ENCODE data around the gene DPP10.
A peak's percentile ranks its signal among the peaks of the same experiment; 100 is the strongest.
"Not testable (repeated sequence)": the region's sequence is repeated elsewhere in the genome, so short reads cannot be mapped to it uniquely, and the experiment has no call there.

The DPP10 gene

GRCh38 chr2:115086051-115086620, 643.7 kb downstream of the DPP10 start:
- not testable (repeated sequence) for H3K27me3 ChIP-seq (ENCODE audit: low read depth, low read length); H3K9me3 ChIP-seq (ENCODE audit: control insufficient read depth in 1 of 2, low read length in 2 of 2); H3K4me3 ChIP-seq (ENCODE audit: low read depth in 1 of 2, low read length in 2 of 2); H3K36me3 ChIP-seq (ENCODE audit: control insufficient read depth in 1 of 2, insufficient read depth in 2 of 2, low read length in 2 of 2); H3K27ac ChIP-seq (ENCODE audit: low read length); H3K4me1 ChIP-seq (ENCODE audit: control insufficient read depth in 1 of 2, insufficient read depth in 2 of 2, low read length in 2 of 2)

DNA sequence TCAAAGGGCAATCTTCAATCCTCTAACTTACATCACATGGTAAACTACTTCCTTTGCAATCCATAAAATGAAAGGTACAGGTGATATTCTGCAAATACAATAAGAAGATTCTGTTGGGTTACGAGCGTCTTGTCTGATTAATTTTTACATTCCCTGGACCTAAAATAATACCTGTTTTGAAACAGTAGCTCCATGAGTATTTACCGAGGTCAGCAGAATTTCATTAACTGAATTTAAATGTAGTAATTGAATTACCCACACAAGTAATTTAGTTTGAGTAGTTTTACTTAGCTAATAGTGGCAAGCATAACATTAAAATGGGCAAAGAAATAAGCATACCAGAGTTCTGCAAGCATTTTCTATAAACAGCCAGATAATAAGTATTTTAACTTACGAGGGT, 652.0 kb downstream of the DPP10 start:
- no peaks in the 10 kb centered on the region for H3K36me3 ChIP-seq (ENCODE audit: control insufficient read depth in 1 of 2, insufficient read depth in 2 of 2, low read length in 2 of 2)
- H3K27ac ChIP-seq (ENCODE audit: low read length): no peak overlapping the region
- H3K4me1 ChIP-seq (ENCODE audit: control insufficient read depth in 1 of 2, insufficient read depth in 2 of 2, low read length in 2 of 2): no peaks in the 10 kb centered on the region
- H3K27me3 ChIP-seq (ENCODE audit: low read depth, low read length): no peaks in the 10 kb centered on the region
- H3K9me3 ChIP-seq (ENCODE audit: control insufficient read depth in 1 of 2, low read length in 2 of 2): peaks cover 0 to 11% of the 10 kb centered on the region in 2 donors
- H3K4me3 ChIP-seq (ENCODE audit: low read depth in 1 of 2, low read length in 2 of 2): no peak overlapping the region

DNA sequence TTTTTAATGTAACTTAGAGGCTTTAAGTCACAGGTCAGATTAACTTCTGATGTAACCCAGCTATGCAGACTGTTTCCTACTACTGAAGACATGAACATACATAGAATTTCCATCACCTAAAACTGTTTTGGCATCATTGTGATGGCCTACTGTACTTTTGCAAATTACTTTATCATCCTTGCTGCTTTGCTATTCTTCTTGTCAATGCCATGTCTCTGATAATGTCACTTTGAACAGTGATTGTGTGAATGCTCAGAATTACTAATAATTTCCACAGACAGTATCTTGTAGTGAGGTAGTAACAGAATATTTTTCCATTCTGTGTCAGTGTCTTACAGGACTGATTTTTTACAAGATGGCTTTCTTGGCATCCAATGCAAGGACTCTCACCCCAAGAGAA, 663.5 kb downstream of the DPP10 start:
- Histone ChIP-seq H3K27ac (ENCODE audit: low read length) (no peak overlapping the region), H3K9me3 (ENCODE audit: control insufficient read depth in 1 of 2, low read length in 2 of 2) (peaks cover 0 to 10% of the 10 kb centered on the region in 2 donors), H3K4me1 (ENCODE audit: control insufficient read depth in 1 of 2, insufficient read depth in 2 of 2, low read length in 2 of 2) (no peaks in the 10 kb centered on the region), H3K4me3 (ENCODE audit: low read depth in 1 of 2, low read length in 2 of 2) (no peak overlapping the region), H3K27me3 (ENCODE audit: low read depth, low read length) (no peaks in the 10 kb centered on the region), H3K36me3 (ENCODE audit: control insufficient read depth in 1 of 2, insufficient read depth in 2 of 2, low read length in 2 of 2) (no peaks in the 10 kb centered on the region)

DNA sequence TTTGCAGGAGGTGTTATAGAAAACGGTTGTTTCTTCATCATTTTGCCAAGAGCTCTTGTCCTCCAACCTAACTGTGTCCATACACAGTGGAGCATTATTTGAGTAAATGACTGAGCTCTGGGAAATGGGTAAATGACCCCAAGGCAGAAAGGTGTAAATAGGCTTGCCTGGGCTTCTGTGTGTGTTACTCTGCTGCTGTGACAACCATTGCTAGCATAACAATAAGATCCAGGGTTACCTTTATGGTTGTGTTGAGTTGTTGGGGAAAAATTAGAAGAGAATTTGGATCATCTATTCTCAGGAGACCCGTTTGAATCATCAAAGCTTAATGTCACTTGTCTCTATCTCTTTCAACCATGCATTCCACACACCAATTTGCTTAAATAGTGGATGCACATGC, 672.7 kb downstream of the DPP10 start:
- H3K27ac ChIP-seq (ENCODE audit: low read length): no peak overlapping the region
- no peaks in the 10 kb centered on the region for H3K4me1 ChIP-seq (ENCODE audit: control insufficient read depth in 1 of 2, insufficient read depth in 2 of 2, low read length in 2 of 2)
- H3K27me3 ChIP-seq (ENCODE audit: low read depth, low read length): no peaks in the 10 kb centered on the region
- H3K4me3 ChIP-seq (ENCODE audit: low read depth in 1 of 2, low read length in 2 of 2): no peak overlapping the region
- peaks cover 0 to 4% of the 10 kb centered on the region in 2 donors for H3K9me3 ChIP-seq (ENCODE audit: control insufficient read depth in 1 of 2, low read length in 2 of 2)
- H3K36me3 ChIP-seq (ENCODE audit: control insufficient read depth in 1 of 2, insufficient read depth in 2 of 2, low read length in 2 of 2): no peaks in the 10 kb centered on the region

DNA sequence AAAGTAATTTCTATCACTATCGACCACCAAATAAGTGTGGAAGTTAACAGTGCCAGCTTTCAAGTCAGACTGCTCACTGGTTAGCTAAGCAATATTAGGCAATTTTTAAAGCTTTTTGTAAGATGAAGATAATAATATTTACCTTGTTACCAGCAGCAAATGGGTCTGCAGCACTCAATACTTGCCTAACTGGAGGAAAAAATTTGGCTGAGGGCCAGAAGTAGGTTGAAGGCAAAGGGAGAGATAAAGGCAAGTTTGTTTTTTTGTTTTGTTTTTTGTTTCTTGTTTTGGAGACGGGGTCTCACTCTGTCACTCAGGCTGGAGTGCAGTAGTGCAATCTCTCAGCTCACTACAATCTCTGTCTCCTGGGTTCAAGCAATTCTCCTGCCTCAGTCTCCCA, 675.9 kb downstream of the DPP10 start:
- Histone ChIP-seq H3K9me3 (ENCODE audit: control insufficient read depth in 1 of 2, low read length in 2 of 2) (peaks cover 0 to 4% of the 10 kb centered on the region in 2 donors), H3K27me3 (ENCODE audit: low read depth, low read length) (no peaks in the 10 kb centered on the region), H3K36me3 (ENCODE audit: control insufficient read depth in 1 of 2, insufficient read depth in 2 of 2, low read length in 2 of 2) (no peaks in the 10 kb centered on the region), H3K27ac (ENCODE audit: low read length) (no peak overlapping the region), H3K4me3 (ENCODE audit: low read depth in 1 of 2, low read length in 2 of 2) (no peak overlapping the region), H3K4me1 (ENCODE audit: control insufficient read depth in 1 of 2, insufficient read depth in 2 of 2, low read length in 2 of 2) (no peaks in the 10 kb centered on the region)

- Histone ChIP-seq H3K4me1 (ENCODE audit: control insufficient read depth in 1 of 2, insufficient read depth in 2 of 2, low read length in 2 of 2) (no peaks in the 10 kb centered on the region), H3K9me3 (ENCODE audit: control insufficient read depth in 1 of 2, low read length in 2 of 2) (peaks cover 0 to 4% of the 10 kb centered on the region in 2 donors), H3K36me3 (ENCODE audit: control insufficient read depth in 1 of 2, insufficient read depth in 2 of 2, low read length in 2 of 2) (no peaks in the 10 kb centered on the region), H3K27me3 (ENCODE audit: low read depth, low read length) (no peaks in the 10 kb centered on the region), H3K27ac (ENCODE audit: low read length) (no peak overlapping the region), H3K4me3 (ENCODE audit: low read depth in 1 of 2, low read length in 2 of 2) (no peak overlapping the region)
These were observed 676.6 kb downstream of the DPP10 start for GRCh38 chr2:115119086-115119485.

GRCh38 chr2:115122701-115123100, 680.3 kb downstream of the DPP10 start:
- Histone ChIP-seq H3K4me1 (ENCODE audit: control insufficient read depth in 1 of 2, insufficient read depth in 2 of 2, low read length in 2 of 2) (no peaks in the 10 kb centered on the region), H3K27me3 (ENCODE audit: low read depth, low read length) (no peaks in the 10 kb centered on the region)

DNA sequence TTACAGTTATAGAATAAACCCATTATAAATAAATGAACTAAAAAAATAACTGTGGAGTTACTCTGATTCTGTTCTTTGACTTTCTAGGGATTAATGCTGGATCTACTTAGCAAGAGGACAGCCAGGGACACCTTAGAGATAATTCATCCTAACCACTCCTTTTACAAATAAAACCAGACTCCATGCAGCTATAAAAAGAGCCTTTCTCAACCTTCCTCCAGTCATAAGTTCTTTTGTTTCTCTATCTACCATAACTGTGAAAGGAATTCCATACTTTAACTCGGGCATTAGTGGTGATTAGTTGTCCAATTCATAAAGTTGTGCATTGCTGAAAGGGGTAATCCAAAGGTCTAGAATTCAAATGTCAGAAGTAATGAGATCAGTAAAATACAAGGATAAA, 682.4 kb downstream of the DPP10 start:
- H3K4me3 ChIP-seq (ENCODE audit: low read depth in 1 of 2, low read length in 2 of 2): no peak overlapping the region
- H3K27ac ChIP-seq (ENCODE audit: low read length): no peak overlapping the region
- no peaks in the 10 kb centered on the region for H3K36me3 ChIP-seq (ENCODE audit: control insufficient read depth in 1 of 2, insufficient read depth in 2 of 2, low read length in 2 of 2)
- no peaks in the 10 kb centered on the region for H3K27me3 ChIP-seq (ENCODE audit: low read depth, low read length)
- no peaks in the 10 kb centered on the region for H3K9me3 ChIP-seq (ENCODE audit: control insufficient read depth in 1 of 2, low read length in 2 of 2)
- no peaks in the 10 kb centered on the region for H3K4me1 ChIP-seq (ENCODE audit: control insufficient read depth in 1 of 2, insufficient read depth in 2 of 2, low read length in 2 of 2)

More at GRCh38 chr2:115122701-115123100, 680.3 kb downstream of the DPP10 start:
- Histone ChIP-seq H3K27ac (ENCODE audit: low read length) (no peak overlapping the region), H3K4me3 (ENCODE audit: low read depth in 1 of 2, low read length in 2 of 2) (no peak overlapping the region), H3K9me3 (ENCODE audit: control insufficient read depth in 1 of 2, low read length in 2 of 2) (peaks cover 0 to 4% of the 10 kb centered on the region in 2 donors), H3K36me3 (ENCODE audit: control insufficient read depth in 1 of 2, insufficient read depth in 2 of 2, low read length in 2 of 2) (no peaks in the 10 kb centered on the region)

DNA sequence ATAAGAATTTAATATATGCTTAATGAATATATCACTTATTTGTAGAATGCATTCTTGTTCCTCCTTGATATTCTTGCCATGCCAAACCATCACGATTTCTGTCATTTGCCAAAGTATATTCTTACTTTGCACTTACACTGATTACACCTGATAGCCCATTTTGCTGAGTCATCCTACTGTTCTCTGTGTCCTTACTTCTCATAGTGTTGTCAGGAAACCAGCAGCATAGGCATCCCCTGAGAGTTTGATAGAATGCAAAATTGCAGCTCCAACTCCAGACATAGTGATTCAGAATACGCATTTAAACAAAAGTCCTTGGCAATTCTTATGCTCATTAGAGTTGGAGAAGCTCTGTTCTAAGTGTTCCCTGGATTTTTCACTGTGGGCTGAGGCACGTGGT, 687.1 kb downstream of the DPP10 start:
- Histone ChIP-seq H3K9me3 (ENCODE audit: control insufficient read depth in 1 of 2, low read length in 2 of 2) (no peaks in the 10 kb centered on the region), H3K4me3 (ENCODE audit: low read depth in 1 of 2, low read length in 2 of 2) (no peak overlapping the region), H3K27me3 (ENCODE audit: low read depth, low read length) (no peaks in the 10 kb centered on the region), H3K4me1 (ENCODE audit: control insufficient read depth in 1 of 2, insufficient read depth in 2 of 2, low read length in 2 of 2) (no peaks in the 10 kb centered on the region), H3K36me3 (ENCODE audit: control insufficient read depth in 1 of 2, insufficient read depth in 2 of 2, low read length in 2 of 2) (no peaks in the 10 kb centered on the region), H3K27ac (ENCODE audit: low read length) (no peak overlapping the region)

DNA sequence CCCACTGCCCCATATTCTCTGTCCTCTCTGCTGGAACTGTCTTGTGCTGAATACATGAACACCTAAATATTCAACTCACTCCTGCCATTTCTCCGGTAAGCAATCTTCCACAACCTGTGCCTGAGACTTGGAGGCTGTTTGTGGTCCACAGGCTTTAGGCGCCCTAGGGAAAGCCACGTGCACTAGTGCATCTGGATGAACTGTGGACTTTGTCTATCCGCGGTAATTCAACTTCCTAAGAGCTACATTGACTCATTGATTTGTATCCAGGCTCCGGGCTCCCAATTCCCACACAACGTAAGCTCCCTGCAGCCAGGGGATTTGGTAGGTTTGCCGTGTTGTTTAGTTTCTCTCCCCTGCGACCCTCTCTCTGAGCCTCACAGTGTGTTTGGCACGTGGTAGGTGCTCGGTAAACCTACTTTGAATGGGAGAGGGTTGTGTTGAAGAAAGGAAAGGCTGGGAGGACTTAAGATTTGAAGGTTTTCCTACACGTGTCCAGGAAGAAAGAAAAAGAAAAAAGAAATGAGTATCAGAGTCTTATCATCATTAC, 718.2 kb downstream of the DPP10 start:
- H3K27ac ChIP-seq (ENCODE audit: low read length): no peak overlapping the region
- peak overlapping the region; percentile 5 to 52 for H3K4me3 ChIP-seq (ENCODE audit: low read depth in 1 of 2, low read length in 2 of 2)
- peaks cover 0 to 14% of the 10 kb centered on the region in 2 donors for H3K4me1 ChIP-seq (ENCODE audit: control insufficient read depth in 1 of 2, insufficient read depth in 2 of 2, low read length in 2 of 2)
- peaks cover 14% of the 10 kb centered on the region for H3K27me3 ChIP-seq (ENCODE audit: low read depth, low read length)
- no peaks in the 10 kb centered on the region for H3K36me3 ChIP-seq (ENCODE audit: control insufficient read depth in 1 of 2, insufficient read depth in 2 of 2, low read length in 2 of 2)
- H3K9me3 ChIP-seq (ENCODE audit: control insufficient read depth in 1 of 2, low read length in 2 of 2): no peaks in the 10 kb centered on the region

- Histone ChIP-seq H3K36me3 (ENCODE audit: control insufficient read depth in 1 of 2, insufficient read depth in 2 of 2, low read length in 2 of 2) (no peaks in the 10 kb centered on the region), H3K4me3 (ENCODE audit: low read depth in 1 of 2, low read length in 2 of 2) (peak overlapping the region; percentile 5 to 52), H3K4me1 (ENCODE audit: control insufficient read depth in 1 of 2, insufficient read depth in 2 of 2, low read length in 2 of 2) (peaks cover 0 to 14% of the 10 kb centered on the region in 2 donors), H3K9me3 (ENCODE audit: control insufficient read depth in 1 of 2, low read length in 2 of 2) (no peaks in the 10 kb centered on the region), H3K27ac (ENCODE audit: low read length) (no peak overlapping the region), H3K27me3 (ENCODE audit: low read depth, low read length) (peaks cover 14% of the 10 kb centered on the region)
These were observed 718.8 kb downstream of the DPP10 start for GRCh38 chr2:115161081-115161770.
